CMK (cell line): ENCODE measurements around the gene MTLN.
"Not testable (repeated sequence)": the region's sequence is repeated elsewhere in the genome, so short reads cannot be mapped to it uniquely, and the experiment has no call there.

Experiments
- DNase-seq: peaks from one replicate; pipeline ENCODE4 v3.0.0-alpha.2; 2010; ENCODE audit warnings: low read depth

Gene MTLN

DNA sequence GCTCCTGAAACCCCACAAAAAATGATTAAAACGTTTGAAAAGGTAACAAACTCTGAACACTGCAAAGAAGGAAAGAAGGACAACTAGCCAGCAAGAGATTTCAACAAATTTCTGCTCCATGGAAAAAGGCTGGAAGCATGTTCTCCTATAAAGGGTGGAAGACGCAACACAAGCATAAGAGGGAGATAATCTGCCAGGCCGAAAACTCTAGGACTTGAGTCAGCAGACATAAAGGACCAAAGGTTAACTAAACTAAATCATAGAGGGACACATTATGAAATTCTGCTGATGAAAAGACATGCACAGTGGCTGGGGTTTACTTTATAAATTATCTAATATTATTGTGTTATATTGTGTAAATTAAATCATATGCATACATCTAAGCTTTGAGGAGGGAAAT, 14.3 kb downstream of the MTLN start:
- no peak for DNase-seq

DNA sequence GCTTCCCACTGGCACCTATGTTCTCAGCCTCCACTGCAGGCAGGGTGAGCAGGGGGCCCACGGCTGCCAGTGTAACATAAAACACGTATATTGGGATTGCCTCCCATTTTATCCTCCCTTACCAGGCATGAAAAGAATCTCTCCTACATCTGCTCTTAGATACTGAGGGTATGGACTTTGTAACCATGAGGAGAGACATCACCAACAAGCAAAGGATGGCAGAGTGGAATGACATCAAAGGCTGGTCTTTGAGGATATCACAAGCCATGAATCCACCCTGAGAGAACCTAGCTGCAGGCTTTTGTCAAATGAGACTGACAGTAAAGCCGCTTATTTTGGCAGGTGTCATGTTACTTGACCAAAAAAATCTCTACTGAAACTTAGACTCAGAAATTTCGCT, 14.9 kb downstream of the MTLN start:
- DNase-seq = no peak

GRCh38 chr2:110190169-110190568, 22.2 kb downstream of the MTLN start:
- not testable (repeated sequence) for DNase-seq

DNA sequence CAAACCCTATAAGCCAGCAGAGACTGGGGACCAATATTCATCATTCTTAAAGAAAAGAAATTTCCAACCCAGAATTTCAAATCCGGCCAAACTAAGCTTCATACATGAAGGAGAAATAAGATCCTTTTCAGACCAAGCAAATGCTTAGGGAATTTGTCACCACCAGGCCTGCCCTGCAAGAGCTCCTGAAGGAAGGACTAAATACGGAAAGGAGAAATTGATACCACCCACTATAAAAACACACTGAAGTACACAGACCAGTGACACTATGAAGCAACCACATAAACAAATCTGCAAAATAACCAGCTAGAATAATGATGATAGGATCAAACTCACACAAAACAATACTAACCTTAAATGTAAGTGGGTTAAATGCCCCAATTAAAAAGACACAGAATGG, 29.9 kb downstream of the MTLN start:
- no peak for DNase-seq

DNA sequence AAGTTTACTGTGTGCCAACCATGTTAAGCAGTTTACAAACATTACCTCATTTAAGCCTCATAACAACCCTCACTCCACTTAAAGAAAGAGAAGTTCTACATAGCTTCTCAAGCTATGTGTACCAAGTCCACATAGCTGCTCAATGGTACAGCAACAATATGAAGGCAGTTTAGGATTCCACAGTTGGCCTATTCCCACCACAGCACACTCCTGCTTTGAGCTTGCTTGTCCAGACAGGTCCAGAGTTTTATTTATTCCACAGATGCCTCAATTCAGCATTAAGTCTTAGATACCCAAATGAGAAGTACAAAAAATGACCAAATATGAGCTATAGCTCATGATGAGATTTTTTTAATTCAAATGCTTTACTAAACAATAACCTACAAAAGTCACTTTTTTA, 32.3 kb downstream of the MTLN start:
- DNase-seq = no peak

GRCh38 chr2:110173523-110173922, 38.8 kb downstream of the MTLN start:
- no peak for DNase-seq

DNA sequence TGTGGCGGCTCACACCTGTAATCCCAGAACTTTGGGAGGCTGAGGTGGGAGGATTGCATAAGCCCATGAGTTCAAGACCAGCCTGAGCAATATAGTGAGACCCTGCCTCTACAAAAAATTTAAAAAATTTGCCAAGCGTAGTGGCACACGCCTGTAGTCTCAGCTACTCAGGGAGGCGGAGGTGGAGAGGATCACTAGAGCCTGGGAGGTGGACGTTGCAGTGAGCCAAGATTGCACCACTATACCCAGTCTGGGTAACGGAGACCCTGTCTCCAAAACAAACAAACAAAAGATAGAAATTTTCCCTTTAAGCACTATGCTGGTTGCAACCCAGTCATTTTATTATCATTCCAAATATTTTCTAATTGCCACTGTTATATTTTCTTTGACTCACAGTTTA, 39.8 kb downstream of the MTLN start:
- DNase-seq = no peak

GRCh38 chr2:110170102-110170501, 42.2 kb downstream of the MTLN start:
- no peak for DNase-seq

GRCh38 chr2:110167326-110168000, 44.9 kb downstream of the MTLN start:
- no peak for DNase-seq

- no peak for DNase-seq
These were observed 46.1 kb downstream of the MTLN start for GRCh38 chr2:110166266-110166665.
